ENCODE measurements around the gene SPINK6. TPM values are rescaled to one million over a fixed set of nuclear protein-coding genes. Genes with fewer than 3 reads are reported as not detected.

Gene SPINK6
- total and polyA plus RNA-seq, 2 of the 4 experiments (the other 2 are of a cell fraction), result not detected

DNA sequence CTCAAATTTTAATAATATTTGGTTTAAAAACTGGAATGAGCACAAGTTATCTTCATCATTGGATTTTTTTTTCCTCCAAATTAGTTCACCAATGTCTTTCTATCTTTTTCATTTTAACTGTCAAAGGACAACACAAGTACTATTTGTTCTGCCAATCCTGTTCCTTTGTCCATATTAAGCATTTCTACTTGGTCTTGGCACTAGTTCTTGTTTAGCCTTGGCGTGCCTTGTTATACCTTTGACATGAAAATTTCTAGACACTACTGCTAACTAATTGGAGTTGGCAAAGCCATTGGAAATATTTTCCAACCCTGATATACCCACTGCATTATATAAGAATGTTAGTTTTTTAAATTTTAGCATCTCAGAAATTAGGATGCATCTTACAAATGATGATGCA, 3.8 kb downstream of the SPINK6 start:
- Histone ChIP-seq H2BK15ac (ENCODE audit: low read depth, low read length) (no peak overlapping the region), H2BK20ac (ENCODE audit: low read depth, low read length) (no peak overlapping the region), H4K5ac (ENCODE audit: low read depth, low read length) (no peak overlapping the region), H3K36me3 (ENCODE audit: control insufficient read depth, insufficient read depth, low read length) (no peaks in the 10 kb centered on the region), H3K4me1 (ENCODE audit: control insufficient read depth, insufficient read depth, low read length) (no peaks in the 10 kb centered on the region), H3K23ac (ENCODE audit: low read depth, low read length) (no peak overlapping the region), H3K9ac (ENCODE audit: low read depth, low read length) (no peak overlapping the region), H2BK5ac (ENCODE audit: low read depth, low read length, poor library complexity, severe bottlenecking) (no peak overlapping the region), H3K56ac (ENCODE audit: extremely low read depth, insufficient read depth, low read length) (no peak overlapping the region), H2AK9ac (replicated peaks; ENCODE audit: low read depth, low read length, poor library complexity) (no peak overlapping the region), H4K20me1 (ENCODE audit: insufficient read depth, low read length) (no peaks in the 10 kb centered on the region), H3K4me3 (ENCODE audit: insufficient read depth, low read depth, low read length) (no peak overlapping the region), H3K9me3 (ENCODE audit: control insufficient read depth, insufficient read depth, low read length) (no peaks in the 10 kb centered on the region), H3K18ac (ENCODE audit: low read depth, low read length) (no peak overlapping the region), H3K27me3 (ENCODE audit: control insufficient read depth, insufficient read depth, low read length) (no peaks in the 10 kb centered on the region), H3K4ac (ENCODE audit: low read depth, low read length) (no peak overlapping the region), H3K79me1 (ENCODE audit: low read depth in 1 of 2, low read length in 2 of 2) (no peaks in the 10 kb centered on the region), H2AK5ac (ENCODE audit: low read depth, low read length) (no peak overlapping the region), H2AFZ (replicated peaks; ENCODE audit: low read length, poor library complexity) (no peak overlapping the region), H2BK120ac (ENCODE audit: low read depth, low read length) (no peak overlapping the region), H3K4me2 (ENCODE audit: low read depth, low read length) (no peak overlapping the region), H4K8ac (ENCODE audit: low read depth in 2 of 2, low read length in 2 of 2) (no peak overlapping the region), H3K27ac (ENCODE audit: insufficient read depth, low read length) (no peak overlapping the region), H3K9me1 (ENCODE audit: insufficient read depth, low read length) (no peaks in the 10 kb centered on the region), H3K14ac (replicated peaks; ENCODE audit: low read depth, low read length) (no peak overlapping the region), H4K91ac (ENCODE audit: insufficient read depth, low read depth, low read length) (no peak overlapping the region)
- ChIA-PET CTCF (no interaction called here), POLR2A (ENCODE audit: unreplicated experiment) (no interaction called here)
- dilution Hi-C loops (cut with HindIII; ENCODE audit: low sequenced_read_pairs, unreplicated experiment), result no loop called here
- intact Hi-C loops (cut with micrococcal nuclease), result no loop called here
- no peak for TF ChIP-seq MAFK (IDR thresholded peaks at IDR 0.05; ENCODE audit: low read depth, low read length)
- DNase-seq, result no peak
- no peak for ATAC-seq (ENCODE audit: low read depth)
- in situ Hi-C loops (cut with MboI; ENCODE audit: low sequenced_read_pairs), result no loop called here
- 33% methylated on average over 1 of the region's 1 CpG; no CpG with 5 or more reads in 1 of the 2 experiments for WGBS, 2 experiments (ENCODE audit: extremely low coverage in 2 of 2, insufficient read length in 1 of 2)
- no TSS peak for BruUV-seq (replicated peaks)

All from IMR-90 (cell line).